ENCODE data around the gene MIPOL1.

GRCh38 chr14:37539992-37540391 is 342.3 kb downstream of the MIPOL1 start:
- no peak for TF ChIP-seq CTCF (conservative IDR thresholded peaks at IDR 0.05; ENCODE audit: low read length)
- no peak for TF ChIP-seq EZH2phosphoT487 (IDR thresholded peaks at IDR 0.05; ENCODE audit: borderline replicate concordance)
